GM18502 (cell line): ENCODE data around the gene STYXL1.
"Not testable (repeated sequence)": the region's sequence is repeated elsewhere in the genome, so short reads cannot be mapped to it uniquely, and the experiment has no call there.

Experiments
- ATAC-seq: cut with Tn5 transposase; IDR thresholded peaks from one replicate; pipeline ENCODE4 v1.9.1; 2021; ENCODE audit warnings: mild to moderate bottlenecking; ENCODE audit not compliant: unreplicated experiment, poor library complexity

Gene STYXL1

GRCh38 chr7:76066716-76067503, 19.1 kb upstream of the STYXL1 start:
- ATAC-seq = no peak

- ATAC-seq = no peak
Measured at GRCh38 chr7:76065016-76065612, 17.3 kb upstream of the STYXL1 start.

GRCh38 chr7:76064208-76064970, 16.6 kb upstream of the STYXL1 start:
- no peak for ATAC-seq

- ATAC-seq = no peak
Measured at GRCh38 chr7:76063525-76063924, 15.7 kb upstream of the STYXL1 start.

- ATAC-seq = no peak
Measured at GRCh38 chr7:76063114-76063513, 15.3 kb upstream of the STYXL1 start.

GRCh38 chr7:76062254-76062653, 14.5 kb upstream of the STYXL1 start:
- ATAC-seq = no peak

- no peak for ATAC-seq
Measured at GRCh38 chr7:76060842-76061241, 13.0 kb upstream of the STYXL1 start.

- not testable (repeated sequence) for ATAC-seq
Measured at GRCh38 chr7:76058745-76059144, 10.9 kb upstream of the STYXL1 start.

GRCh38 chr7:76057813-76058145, 10.0 kb upstream of the STYXL1 start:
- ATAC-seq = no peak

GRCh38 chr7:76057103-76057812, 9.5 kb upstream of the STYXL1 start:
- no peak for ATAC-seq

- no peak for ATAC-seq
Measured at GRCh38 chr7:76056241-76056640, 8.4 kb upstream of the STYXL1 start.

GRCh38 chr7:76054123-76055120, 6.6 kb upstream of the STYXL1 start:
- ATAC-seq = no peak

- no peak for ATAC-seq
Measured at GRCh38 chr7:76053461-76053860, 5.7 kb upstream of the STYXL1 start.

GRCh38 chr7:76052681-76053080, 4.9 kb upstream of the STYXL1 start:
- not testable (repeated sequence) for ATAC-seq

GRCh38 chr7:76051840-76052239, 4.0 kb upstream of the STYXL1 start:
- ATAC-seq = no peak

- no peak for ATAC-seq
Measured at GRCh38 chr7:76050545-76050944, 2.7 kb upstream of the STYXL1 start.

- ATAC-seq = no peak
Measured at GRCh38 chr7:76049295-76049694, 1.5 kb upstream of the STYXL1 start.

GRCh38 chr7:76048668-76048988, 828 bp upstream of the STYXL1 start:
- ATAC-seq = no peak

- ATAC-seq = peak; percentile 9
Measured at GRCh38 chr7:76047305-76047810, 442 bp downstream of the STYXL1 start.
